Measurements from ENCODE around the gene TMEM175. TPM values are rescaled to one million over a fixed set of nuclear protein-coding genes. Genes with fewer than 3 reads are reported as not detected.

TMEM175 gene
- total and polyA plus RNA-seq, 2 of the 4 experiments (the other 2 are of a cell fraction): 7.7 to 41.9 TPM

DNA sequence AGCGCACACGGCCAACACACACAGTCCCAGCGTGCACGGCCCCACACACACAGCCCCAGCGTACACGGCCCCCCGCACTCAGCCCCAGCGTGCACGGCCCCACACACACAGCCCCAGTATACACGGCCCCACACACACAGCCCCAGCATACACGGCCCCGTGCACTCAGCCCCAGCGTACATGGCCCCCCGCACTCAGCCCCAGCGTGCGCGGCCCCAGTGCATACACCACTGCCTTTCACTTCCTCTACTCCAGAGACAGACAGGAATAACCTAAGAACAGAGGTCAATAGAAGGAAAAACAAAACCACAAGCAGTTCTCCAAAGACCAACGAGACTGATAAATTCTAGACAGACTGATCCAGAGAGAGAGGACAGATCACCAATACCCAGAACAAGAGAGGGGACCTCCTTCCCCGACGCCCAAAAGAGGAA is 17.2 kb upstream of the TMEM175 start:
- no peak overlapping the region for H2AK5ac ChIP-seq (ENCODE audit: low read depth, low read length)
- no peak overlapping the region for H3K9ac ChIP-seq (ENCODE audit: low read depth, low read length)

More for the DNA sequence above, 17.2 kb upstream of the TMEM175 start:
- Histone ChIP-seq H2BK20ac (ENCODE audit: low read depth, low read length) (no peak overlapping the region), H4K20me1 (ENCODE audit: insufficient read depth, low read length) (peaks cover 77% of the 10 kb centered on the region), H2BK5ac (ENCODE audit: low read depth, low read length, poor library complexity, severe bottlenecking) (no peak overlapping the region), H4K91ac (ENCODE audit: insufficient read depth, low read depth, low read length) (no peak overlapping the region), H3K9me1 (ENCODE audit: insufficient read depth, low read length) (peaks cover 8% of the 10 kb centered on the region; the same call in 1 of the 2 replicates), H2BK120ac (ENCODE audit: low read depth, low read length) (no peak overlapping the region), H3K56ac (ENCODE audit: extremely low read depth, insufficient read depth, low read length) (no peak overlapping the region), H3K18ac (ENCODE audit: low read depth, low read length) (no peak overlapping the region), H2BK15ac (ENCODE audit: low read depth, low read length) (no peak overlapping the region), H3K27ac (ENCODE audit: insufficient read depth, low read length) (no peak overlapping the region), H2AK9ac (replicated peaks; ENCODE audit: low read depth, low read length, poor library complexity) (no peak overlapping the region), H3K23ac (ENCODE audit: low read depth, low read length) (peak overlapping the region; percentile 1; the same call in 1 of the 2 replicates), H4K8ac (ENCODE audit: low read depth in 2 of 2, low read length in 2 of 2) (no peak overlapping the region), H3K4me1 (ENCODE audit: control insufficient read depth, insufficient read depth, low read length) (no peaks in the 10 kb centered on the region), H3K79me1 (ENCODE audit: low read depth in 1 of 2, low read length in 2 of 2) (peaks cover 12 to 67% of the 10 kb centered on the region in 2 experiments), H3K4me3 (ENCODE audit: insufficient read depth, low read depth, low read length) (no peak overlapping the region), H3K4ac (ENCODE audit: low read depth, low read length) (no peak overlapping the region), H3K4me2 (ENCODE audit: low read depth, low read length) (peak overlapping the region; percentile 59), H3K9me3 (ENCODE audit: control insufficient read depth, insufficient read depth, low read length) (no peaks in the 10 kb centered on the region), H3K27me3 (ENCODE audit: control insufficient read depth, insufficient read depth, low read length) (no peaks in the 10 kb centered on the region), H2AFZ (replicated peaks; ENCODE audit: low read length, poor library complexity) (no peak overlapping the region), H3K36me3 (ENCODE audit: control insufficient read depth, insufficient read depth, low read length) (peaks cover 19% of the 10 kb centered on the region), H3K14ac (replicated peaks; ENCODE audit: low read depth, low read length) (no peak overlapping the region), H4K5ac (ENCODE audit: low read depth, low read length) (no peak overlapping the region)
- ATAC-seq (ENCODE audit: low read depth) (peak; percentile 38), DNase-seq (no peak)
- WGBS, 2 experiments (ENCODE audit: extremely low coverage in 2 of 2, insufficient read length in 1 of 2): 60% methylated on average over 1 of the region's 20 CpGs; no CpG with 5 or more reads in 1 of the 2 experiments
- ChIA-PET CTCF (no interaction called here), POLR2A (ENCODE audit: unreplicated experiment) (no interaction called here)
- TF ChIP-seq SMC3 (IDR thresholded peaks at IDR 0.05; ENCODE audit: low read depth, low read length): no peak
- TF ChIP-seq POLR2A (IDR thresholded peaks at IDR 0.05; ENCODE audit: low read depth, low read length): no peak
- TF ChIP-seq, protein P1, sequence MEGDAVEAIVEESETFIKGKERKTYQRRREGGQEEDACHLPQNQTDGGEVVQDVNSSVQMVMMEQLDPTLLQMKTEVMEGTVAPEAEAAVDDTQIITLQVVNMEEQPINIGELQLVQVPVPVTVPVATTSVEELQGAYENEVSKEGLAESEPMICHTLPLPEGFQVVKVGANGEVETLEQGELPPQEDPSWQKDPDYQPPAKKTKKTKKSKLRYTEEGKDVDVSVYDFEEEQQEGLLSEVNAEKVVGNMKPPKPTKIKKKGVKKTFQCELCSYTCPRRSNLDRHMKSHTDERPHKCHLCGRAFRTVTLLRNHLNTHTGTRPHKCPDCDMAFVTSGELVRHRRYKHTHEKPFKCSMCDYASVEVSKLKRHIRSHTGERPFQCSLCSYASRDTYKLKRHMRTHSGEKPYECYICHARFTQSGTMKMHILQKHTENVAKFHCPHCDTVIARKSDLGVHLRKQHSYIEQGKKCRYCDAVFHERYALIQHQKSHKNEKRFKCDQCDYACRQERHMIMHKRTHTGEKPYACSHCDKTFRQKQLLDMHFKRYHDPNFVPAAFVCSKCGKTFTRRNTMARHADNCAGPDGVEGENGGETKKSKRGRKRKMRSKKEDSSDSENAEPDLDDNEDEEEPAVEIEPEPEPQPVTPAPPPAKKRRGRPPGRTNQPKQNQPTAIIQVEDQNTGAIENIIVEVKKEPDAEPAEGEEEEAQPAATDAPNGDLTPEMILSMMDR (conservative IDR thresholded peaks at IDR 0.05; ENCODE audit: low read depth, low read length): no peak
- no peak for TF ChIP-seq CEBPB (IDR thresholded peaks at IDR 0.05; ENCODE audit: low read depth, low read length)
- no peak for TF ChIP-seq RAD21 (IDR thresholded peaks at IDR 0.05; ENCODE audit: low read length)
- TF ChIP-seq, protein P2, sequence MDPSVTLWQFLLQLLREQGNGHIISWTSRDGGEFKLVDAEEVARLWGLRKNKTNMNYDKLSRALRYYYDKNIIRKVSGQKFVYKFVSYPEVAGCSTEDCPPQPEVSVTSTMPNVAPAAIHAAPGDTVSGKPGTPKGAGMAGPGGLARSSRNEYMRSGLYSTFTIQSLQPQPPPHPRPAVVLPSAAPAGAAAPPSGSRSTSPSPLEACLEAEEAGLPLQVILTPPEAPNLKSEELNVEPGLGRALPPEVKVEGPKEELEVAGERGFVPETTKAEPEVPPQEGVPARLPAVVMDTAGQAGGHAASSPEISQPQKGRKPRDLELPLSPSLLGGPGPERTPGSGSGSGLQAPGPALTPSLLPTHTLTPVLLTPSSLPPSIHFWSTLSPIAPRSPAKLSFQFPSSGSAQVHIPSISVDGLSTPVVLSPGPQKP (IDR thresholded peaks at IDR 0.05; ENCODE audit: borderline replicate concordance, low read depth, low read length): no peak
- no peak for TF ChIP-seq RCOR1 (IDR thresholded peaks at IDR 0.05; ENCODE audit: insufficient replicate concordance, low read length)
- no peak for TF ChIP-seq FOS (IDR thresholded peaks at IDR 0.05; ENCODE audit: low read depth, low read length)
- TF ChIP-seq MAZ (IDR thresholded peaks at IDR 0.05; ENCODE audit: borderline replicate concordance, low read depth, low read length): no peak
- no peak for TF ChIP-seq USF2 (IDR thresholded peaks at IDR 0.05; ENCODE audit: low read depth, low read length)
- TF ChIP-seq NFE2L2 (IDR thresholded peaks at IDR 0.05; ENCODE audit: low read depth, low read length): no peak
- TF ChIP-seq MXI1 (IDR thresholded peaks at IDR 0.05; ENCODE audit: borderline replicate concordance, low read depth, low read length): no peak
- no peak for TF ChIP-seq RFX5 (IDR thresholded peaks at IDR 0.05; ENCODE audit: low read depth, low read length)
- no peak for TF ChIP-seq CHD1 (IDR thresholded peaks at IDR 0.05; ENCODE audit: low read depth, low read length)
- no peak for TF ChIP-seq MAFK (IDR thresholded peaks at IDR 0.05; ENCODE audit: low read depth, low read length)
- TF ChIP-seq BHLHE40 (IDR thresholded peaks at IDR 0.05; ENCODE audit: low read depth, low read length): no peak
- BruUV-seq (replicated peaks): no TSS peak
- in situ Hi-C loops (cut with MboI; ENCODE audit: low sequenced_read_pairs) (no loop called here), dilution Hi-C loops (cut with HindIII; ENCODE audit: low sequenced_read_pairs, unreplicated experiment) (no loop called here), intact Hi-C loops (cut with micrococcal nuclease) (no loop called here)
